ENCODE measurements around the gene CASKIN1. TPM values are rescaled to one million over a fixed set of nuclear protein-coding genes. Genes with fewer than 3 reads are reported as not detected.

CASKIN1 gene
- total and polyA plus RNA-seq, 2 of the 8 experiments (the other 6 are each of a cell fraction or from before 2014, with no cell fraction given), result 1.2 to 6.4 TPM

DNA sequence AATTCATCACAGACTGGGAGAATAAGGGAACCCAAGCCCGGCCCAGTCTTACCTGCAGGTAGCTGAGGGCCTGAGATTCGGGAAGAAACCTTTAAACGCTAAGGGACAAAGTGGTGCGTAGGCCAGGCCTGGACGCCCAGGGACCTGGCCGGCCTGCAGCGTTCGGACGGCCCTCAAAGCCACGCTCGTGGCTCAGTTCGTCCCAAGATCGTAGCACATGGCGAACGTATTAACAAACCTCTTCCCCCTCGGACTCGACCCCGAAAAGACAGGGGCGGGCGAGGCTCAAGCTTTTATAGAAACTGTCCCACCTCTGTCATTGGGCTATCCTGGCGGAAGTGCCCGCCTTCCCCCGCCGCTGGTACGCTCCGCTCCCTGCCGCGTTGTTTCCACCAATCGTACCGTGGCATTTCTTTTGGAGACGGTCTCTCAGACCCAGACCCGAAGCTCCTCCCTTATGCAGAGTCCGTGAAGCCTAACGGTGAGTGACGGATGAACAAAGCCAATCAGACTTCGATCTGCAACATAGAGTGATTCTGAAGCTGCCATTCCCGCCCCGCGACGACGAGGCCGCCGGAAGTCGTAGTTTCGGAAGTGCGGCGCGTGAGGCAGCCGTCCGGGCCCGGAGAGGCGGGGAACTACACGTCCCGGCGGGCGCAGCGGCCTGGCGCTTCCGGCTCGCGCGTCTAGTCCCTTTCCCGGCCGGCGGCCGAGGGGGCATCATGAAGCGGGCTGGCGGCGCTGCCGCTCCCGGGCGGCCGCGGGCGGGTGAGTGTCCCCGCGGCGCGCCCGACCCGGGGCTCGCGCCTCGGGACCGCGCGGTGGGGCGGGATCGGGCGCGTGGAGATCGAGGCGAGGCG, 41.1 kb downstream of the CASKIN1 start, which contains the start of gene TRAF7 (continued):
- TF ChIP-seq, protein P1, sequence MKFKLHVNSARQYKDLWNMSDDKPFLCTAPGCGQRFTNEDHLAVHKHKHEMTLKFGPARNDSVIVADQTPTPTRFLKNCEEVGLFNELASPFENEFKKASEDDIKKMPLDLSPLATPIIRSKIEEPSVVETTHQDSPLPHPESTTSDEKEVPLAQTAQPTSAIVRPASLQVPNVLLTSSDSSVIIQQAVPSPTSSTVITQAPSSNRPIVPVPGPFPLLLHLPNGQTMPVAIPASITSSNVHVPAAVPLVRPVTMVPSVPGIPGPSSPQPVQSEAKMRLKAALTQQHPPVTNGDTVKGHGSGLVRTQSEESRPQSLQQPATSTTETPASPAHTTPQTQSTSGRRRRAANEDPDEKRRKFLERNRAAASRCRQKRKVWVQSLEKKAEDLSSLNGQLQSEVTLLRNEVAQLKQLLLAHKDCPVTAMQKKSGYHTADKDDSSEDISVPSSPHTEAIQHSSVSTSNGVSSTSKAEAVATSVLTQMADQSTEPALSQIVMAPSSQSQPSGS (IDR thresholded peaks at IDR 0.05; ENCODE audit: low read length), result no peak; the same call in 1 of the 2 replicates
- TF ChIP-seq FOSL1 (IDR thresholded peaks at IDR 0.05; ENCODE audit: insufficient read depth, low read depth, low read length), result no peak
- TF ChIP-seq, protein P2, sequence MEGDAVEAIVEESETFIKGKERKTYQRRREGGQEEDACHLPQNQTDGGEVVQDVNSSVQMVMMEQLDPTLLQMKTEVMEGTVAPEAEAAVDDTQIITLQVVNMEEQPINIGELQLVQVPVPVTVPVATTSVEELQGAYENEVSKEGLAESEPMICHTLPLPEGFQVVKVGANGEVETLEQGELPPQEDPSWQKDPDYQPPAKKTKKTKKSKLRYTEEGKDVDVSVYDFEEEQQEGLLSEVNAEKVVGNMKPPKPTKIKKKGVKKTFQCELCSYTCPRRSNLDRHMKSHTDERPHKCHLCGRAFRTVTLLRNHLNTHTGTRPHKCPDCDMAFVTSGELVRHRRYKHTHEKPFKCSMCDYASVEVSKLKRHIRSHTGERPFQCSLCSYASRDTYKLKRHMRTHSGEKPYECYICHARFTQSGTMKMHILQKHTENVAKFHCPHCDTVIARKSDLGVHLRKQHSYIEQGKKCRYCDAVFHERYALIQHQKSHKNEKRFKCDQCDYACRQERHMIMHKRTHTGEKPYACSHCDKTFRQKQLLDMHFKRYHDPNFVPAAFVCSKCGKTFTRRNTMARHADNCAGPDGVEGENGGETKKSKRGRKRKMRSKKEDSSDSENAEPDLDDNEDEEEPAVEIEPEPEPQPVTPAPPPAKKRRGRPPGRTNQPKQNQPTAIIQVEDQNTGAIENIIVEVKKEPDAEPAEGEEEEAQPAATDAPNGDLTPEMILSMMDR (IDR thresholded peaks at IDR 0.05; ENCODE audit: control extremely low read depth in 1 of 3, insufficient read depth in 1 of 3, low read depth in 1 of 3, low read length in 3 of 3), result no peak; a peak in 1 of 4 replicates

Data from H1 (cell line).